PC-9 (cell line): Measurements from ENCODE around the gene FAM174B. TPM values are rescaled to one million over a fixed set of nuclear protein-coding genes. Genes with fewer than 3 reads are reported as not detected.

Source experiments
- BruUV-seq: library from RNA; stranded (reverse); fragments of 400-500 nt; replicated peaks from 2 replicates; lab custom pipeline; 2021; lab: Mats Ljungman, UMichigan
- CTCF ChIA-PET: fragments of 300-600 bp; sonication (Branson Sonifier 250); formaldehyde crosslinking; loops from one replicate; lab custom pipeline; 2022; ENCODE audit warnings: antibody characterized with exemption; lab: Charles Lee
- POLR2A ChIA-PET: fragments of 300-600 bp; sonication (Branson Sonifier 250); formaldehyde crosslinking; loops from one replicate; lab custom pipeline; 2022; ENCODE audit warnings: antibody characterized with exemption; ENCODE audit not compliant: unreplicated experiment; lab: Charles Lee
- DNase-seq, 2 experiments: peaks; one replicate each; pipeline versions ENCODE4 v3.0.0 to v3.0.0-alpha.2; 2015 to 2022; ENCODE audit warnings: mixed read lengths in 1 of 2
- H2AFZ ChIP-seq: fragments of 200-600 bp; sonication (generic); 2 replicates; pipeline ENCODE4 v1.8.1; 2017; ENCODE audit warnings: antibody characterized with exemption
- H3F3A ChIP-seq: fragments of 200-600 bp; sonication (generic); 2 replicates; pipeline ENCODE4 v1.8.1; 2017; ENCODE audit warnings: antibody characterized with exemption, mild to moderate bottlenecking, low read depth; ENCODE audit not compliant: insufficient read depth
- H3K27ac ChIP-seq: fragments of 200-600 bp; sonication (generic); 2 replicates; pipeline ENCODE4 v1.6.1; 2016; ENCODE audit warnings: mixed run types
- H3K27me3 ChIP-seq: fragments of 200-600 bp; sonication (generic); 2 replicates; pipeline ENCODE4 v1.6.1; 2016; ENCODE audit warnings: low read depth, mixed run types; ENCODE audit not compliant: insufficient read depth
- H3K36me3 ChIP-seq: fragments of 200-600 bp; sonication (generic); 2 replicates; pipeline ENCODE4 v1.6.1; 2016; ENCODE audit warnings: low read depth, mixed run types
- H3K4me1 ChIP-seq: fragments of 200-600 bp; sonication (generic); replicated peaks from 2 replicates; pipeline ENCODE4 v1.6.1; 2016; ENCODE audit warnings: mixed run types; ENCODE audit not compliant: insufficient read depth
- H3K4me2 ChIP-seq: fragments of 200-600 bp; sonication (generic); 2 replicates; pipeline ENCODE4 v1.6.1; 2017; ENCODE audit warnings: mixed run types
- H3K4me3 ChIP-seq: fragments of 200-600 bp; sonication (generic); 2 replicates; pipeline ENCODE4 v1.6.1; 2016; ENCODE audit warnings: mixed run types
- H3K79me2 ChIP-seq: fragments of 200-600 bp; sonication (generic); 2 replicates; pipeline ENCODE4 v1.6.1; 2017; ENCODE audit warnings: low read depth, mixed run types
- H3K9me2 ChIP-seq: fragments of 200-600 bp; sonication (generic); 2 replicates; pipeline ENCODE4 v1.8.1; 2017; ENCODE audit warnings: mild to moderate bottlenecking; ENCODE audit not compliant: insufficient read depth
- H3K9me3 ChIP-seq: fragments of 200-600 bp; sonication (generic); 2 replicates; pipeline ENCODE4 v1.8.1; 2016; ENCODE audit warnings: low read depth; ENCODE audit not compliant: insufficient read depth
- H4K20me1 ChIP-seq: fragments of 200-600 bp; sonication (generic); 2 replicates; pipeline ENCODE4 v1.8.1; 2017; ENCODE audit not compliant: insufficient read depth
- EZH2 ChIP-seq: fragments of 200-600 bp; sonication (generic); IDR thresholded peaks from 2 replicates; pipeline ENCODE4 v1.8.0; 2017; ENCODE audit warnings: antibody characterized with exemption, low read depth
- intact Hi-C: fragments of 100-400 bp; cut with micrococcal nuclease; formaldehyde crosslinking; loops from one replicate; pipeline ENCODE4 v1.10.0; 2022; ENCODE audit not compliant: unreplicated experiment
- total RNA-seq: library from RNA; stranded (reverse); gene quantifications from 2 replicates; pipeline ENCODE4 v1.2.3, GENCODE V29; 2021
- TF ChIP-seq, protein P1 (sequence below): fragments of 200-600 bp; sonication (generic); conservative IDR thresholded peaks from 2 replicates; pipeline ENCODE4 v1.6.1; 2017; ENCODE audit warnings: mixed run types, antibody characterized with exemption, mild to moderate bottlenecking, moderate library complexity

FAM174B gene
- total RNA-seq, 1 experiment from 2014 or later = 90.3 TPM

DNA sequence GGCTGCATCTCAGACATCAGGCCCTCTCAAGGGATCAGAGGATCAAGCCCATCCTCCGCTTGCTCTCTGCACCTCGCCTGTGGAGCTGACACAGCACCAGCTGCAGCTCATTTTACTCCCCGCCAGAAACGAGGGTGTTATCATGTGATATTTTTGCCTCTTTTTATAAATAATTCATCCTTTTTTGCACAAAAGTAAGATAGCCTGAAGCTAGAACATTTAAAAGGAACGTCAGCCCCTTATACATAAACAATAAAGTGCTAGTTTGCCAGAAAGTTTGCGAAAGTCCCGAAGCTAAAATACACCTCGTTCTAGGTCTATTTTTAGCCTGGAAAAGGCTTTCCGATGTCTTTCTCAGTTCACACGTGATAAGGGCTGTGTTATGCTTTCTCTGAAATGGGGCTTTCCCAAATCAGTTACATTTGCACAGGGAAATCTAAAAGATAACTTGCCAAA is 9.6 kb upstream of the FAM174B start:
- Histone ChIP-seq H2AFZ (no peak overlapping the region), H3K27me3 (no peaks in the 10 kb centered on the region), H3K4me2 (no peak overlapping the region), H3K4me1 (peaks cover 54% of the 10 kb centered on the region), H3K27ac (no peak overlapping the region), H3K9me2 (no peaks in the 10 kb centered on the region), H3K79me2 (no peaks in the 10 kb centered on the region), H3K4me3 (no peak overlapping the region), H4K20me1 (no peaks in the 10 kb centered on the region), H3K9me3 (no peaks in the 10 kb centered on the region), H3K36me3 (no peaks in the 10 kb centered on the region), H3F3A (peaks cover 26% of the 10 kb centered on the region; the same call in 1 of the 2 replicates)
- intact Hi-C loops = no loop called here
- ChIA-PET POLR2A (interaction anchor here (0.6 kb wide), 1 partner anchor 249 kb away, joined by 5 read pairs; no protein-coding TSS in a partner anchor), CTCF (no interaction called here)
- TF ChIP-seq, protein P1, sequence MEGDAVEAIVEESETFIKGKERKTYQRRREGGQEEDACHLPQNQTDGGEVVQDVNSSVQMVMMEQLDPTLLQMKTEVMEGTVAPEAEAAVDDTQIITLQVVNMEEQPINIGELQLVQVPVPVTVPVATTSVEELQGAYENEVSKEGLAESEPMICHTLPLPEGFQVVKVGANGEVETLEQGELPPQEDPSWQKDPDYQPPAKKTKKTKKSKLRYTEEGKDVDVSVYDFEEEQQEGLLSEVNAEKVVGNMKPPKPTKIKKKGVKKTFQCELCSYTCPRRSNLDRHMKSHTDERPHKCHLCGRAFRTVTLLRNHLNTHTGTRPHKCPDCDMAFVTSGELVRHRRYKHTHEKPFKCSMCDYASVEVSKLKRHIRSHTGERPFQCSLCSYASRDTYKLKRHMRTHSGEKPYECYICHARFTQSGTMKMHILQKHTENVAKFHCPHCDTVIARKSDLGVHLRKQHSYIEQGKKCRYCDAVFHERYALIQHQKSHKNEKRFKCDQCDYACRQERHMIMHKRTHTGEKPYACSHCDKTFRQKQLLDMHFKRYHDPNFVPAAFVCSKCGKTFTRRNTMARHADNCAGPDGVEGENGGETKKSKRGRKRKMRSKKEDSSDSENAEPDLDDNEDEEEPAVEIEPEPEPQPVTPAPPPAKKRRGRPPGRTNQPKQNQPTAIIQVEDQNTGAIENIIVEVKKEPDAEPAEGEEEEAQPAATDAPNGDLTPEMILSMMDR = no peak
- no peak for TF ChIP-seq EZH2
- no TSS peak for BruUV-seq
- DNase-seq = no peak

DNA sequence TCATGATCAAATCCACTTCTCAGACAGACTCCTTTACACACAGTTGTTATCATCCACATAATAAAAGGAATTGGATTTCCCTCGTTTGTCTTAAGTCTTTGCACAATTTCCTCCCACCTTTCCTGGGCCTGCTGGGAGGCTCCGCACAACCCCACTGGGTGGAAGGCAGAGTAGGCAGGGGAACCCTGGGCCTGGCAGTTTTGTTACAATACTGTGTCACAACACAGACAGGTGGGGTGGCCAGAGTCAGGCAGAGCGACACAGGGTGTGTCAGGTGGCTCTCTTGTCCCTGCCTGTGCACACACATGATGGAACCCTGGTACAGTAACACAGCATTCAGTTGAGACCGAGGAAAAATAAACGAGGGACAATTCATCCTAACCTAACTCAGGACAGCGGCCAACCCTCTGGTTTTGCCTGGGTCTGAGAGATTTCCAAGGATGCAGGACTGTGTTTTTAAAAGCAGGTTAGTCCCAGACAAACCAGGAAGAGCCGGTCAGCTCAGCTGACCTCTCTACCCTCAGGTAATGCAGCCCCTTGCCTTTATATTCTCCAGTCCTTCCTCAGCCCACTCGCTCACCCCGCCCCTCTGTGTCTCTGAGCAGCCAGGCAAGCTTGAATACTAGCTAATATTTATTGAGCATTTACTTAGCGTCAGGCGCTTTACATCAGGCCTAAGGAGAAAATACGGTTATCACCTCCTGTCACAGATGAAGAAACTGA is 8.8 kb upstream of the FAM174B start:
- no peaks in the 10 kb centered on the region for H3K27me3 ChIP-seq
- no peak overlapping the region for H3K4me2 ChIP-seq
- CTCF ChIA-PET = interaction anchor here (0.6 kb wide), 1 partner anchor 123 kb away, joined by 5 read pairs; no protein-coding TSS in a partner anchor
- BruUV-seq = no TSS peak
- no peaks in the 10 kb centered on the region for H3K9me2 ChIP-seq
- H3K4me3 ChIP-seq = no peak overlapping the region
- peaks cover 54% of the 10 kb centered on the region for H3K4me1 ChIP-seq
- intact Hi-C loops = no loop called here
- no peaks in the 10 kb centered on the region for H3K79me2 ChIP-seq
- no peaks in the 10 kb centered on the region for H4K20me1 ChIP-seq
- no peak overlapping the region for H3K27ac ChIP-seq
- TF ChIP-seq EZH2 = no peak
- TF ChIP-seq, protein P1 = no peak
- H3K9me3 ChIP-seq = no peaks in the 10 kb centered on the region
- POLR2A ChIA-PET = no interaction called here
- H2AFZ ChIP-seq = no peak overlapping the region
- no peaks in the 10 kb centered on the region for H3K36me3 ChIP-seq
- peaks cover 26% of the 10 kb centered on the region; the same call in 1 of the 2 replicates for H3F3A ChIP-seq
- no peak for DNase-seq

DNA sequence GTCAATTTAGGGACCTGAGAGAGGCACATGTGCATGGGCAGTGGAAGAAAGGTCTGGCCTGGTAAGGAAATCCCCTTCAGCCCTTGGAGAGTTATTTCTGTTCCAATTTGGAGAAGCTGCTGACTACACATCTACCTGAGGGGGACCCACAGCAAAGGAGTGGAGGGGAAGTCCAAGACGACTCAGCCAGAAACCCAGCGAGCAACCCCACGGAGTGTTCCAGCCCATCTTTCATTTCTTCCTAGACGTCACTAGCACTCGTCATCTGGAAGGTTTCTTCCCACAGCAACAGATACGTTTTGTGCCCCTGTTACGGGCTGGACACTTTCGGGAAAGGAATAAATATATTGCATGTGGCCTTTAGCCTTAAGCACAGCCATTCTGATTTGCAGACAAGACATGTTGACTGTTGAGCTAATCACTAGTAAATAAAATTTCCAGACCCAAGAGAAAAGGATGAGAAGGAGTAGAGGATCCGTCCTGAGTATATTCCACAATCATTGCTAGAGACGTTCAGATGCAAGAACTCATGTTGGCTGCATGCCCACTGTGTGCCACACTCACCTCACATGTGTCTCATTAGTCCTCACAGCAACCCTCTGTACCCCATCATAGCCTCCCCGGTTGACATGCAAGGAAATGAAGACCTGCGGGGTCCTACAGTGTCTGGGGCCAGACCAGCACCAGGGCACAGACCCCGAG is 7.8 kb upstream of the FAM174B start:
- Histone ChIP-seq H3K9me3 (no peaks in the 10 kb centered on the region), H3K27me3 (no peaks in the 10 kb centered on the region), H3F3A (peaks cover 26% of the 10 kb centered on the region; the same call in 1 of the 2 replicates), H3K4me2 (peak overlapping the region; percentile 45), H2AFZ (no peak overlapping the region), H3K9me2 (no peaks in the 10 kb centered on the region), H3K79me2 (no peaks in the 10 kb centered on the region), H3K36me3 (no peaks in the 10 kb centered on the region), H3K4me1 (peaks cover 52% of the 10 kb centered on the region), H3K27ac (peak overlapping the region; percentile 58), H4K20me1 (no peaks in the 10 kb centered on the region), H3K4me3 (no peak overlapping the region)
- no peak for DNase-seq
- TF ChIP-seq EZH2 = no peak
- TF ChIP-seq, protein P1 = no peak
- ChIA-PET CTCF (no interaction called here), POLR2A (interaction anchor here (0.6 kb wide), 1 partner anchor 219 kb away, joined by 3 read pairs; no protein-coding TSS in a partner anchor)
- no TSS peak for BruUV-seq
- intact Hi-C loops = no loop called here
